Activated CD8-positive, alpha-beta T cell treated with anti-CD3 and anti-CD28 coated beads for 36 hours (primary cell): ENCODE results near the gene EIF5. TPM values are rescaled to one million over a fixed set of nuclear protein-coding genes. Genes with fewer than 3 reads are reported as not detected.
A peak's percentile ranks its signal among the peaks of the same experiment; 100 is the strongest.

Experiments
- ATAC-seq: fragments of 200-7000 bp; cut with Tn5 transposase; one replicate; pipeline ENCODE4 v1.10.0; 2021; ENCODE audit warnings: mild to moderate bottlenecking, moderate library complexity
- CTCF ChIA-PET: fragments of 350-600 bp; sonication (Branson Sonifier 250); formaldehyde crosslinking; loops from one replicate; lab custom pipeline; 2021; ENCODE audit warnings: antibody characterized with exemption; lab: Charles Lee
- POLR2A ChIA-PET: fragments of 350-600 bp; sonication (Branson Sonifier 250); formaldehyde crosslinking; loops from one replicate; lab custom pipeline; 2021; ENCODE audit warnings: antibody characterized with exemption; lab: Charles Lee
- DNase-seq: peaks from one replicate; pipeline ENCODE4 v3.0.0-alpha.2; 2020
- H3K27ac Mint-ChIP-seq: one replicate; pipeline ENCODE4 v1.8.0; 2021; ENCODE audit warnings: mild to moderate bottlenecking, mixed read lengths
- H3K27me3 Mint-ChIP-seq: one replicate; pipeline ENCODE4 v1.8.0; 2021; ENCODE audit warnings: mixed read lengths
- H3K36me3 Mint-ChIP-seq: one replicate; pipeline ENCODE4 v1.8.0; 2021; ENCODE audit warnings: low read depth, mixed read lengths
- H3K4me1 Mint-ChIP-seq: one replicate; pipeline ENCODE4 v1.8.0; 2021; ENCODE audit warnings: low read depth, mixed read lengths
- H3K4me3 Mint-ChIP-seq: one replicate; pipeline ENCODE4 v1.8.0; 2021; ENCODE audit warnings: mild to moderate bottlenecking, moderate library complexity, mixed read lengths
- H3K9me3 Mint-ChIP-seq: one replicate; pipeline ENCODE4 v1.8.0; 2021; ENCODE audit warnings: mixed read lengths
- intact Hi-C: fragments of 100-400 bp; cut with micrococcal nuclease; formaldehyde crosslinking; loops from one replicate; pipeline ENCODE4 v1.10.0; 2022
- total RNA-seq, 2 experiments: library from RNA; stranded (reverse); gene quantifications; one replicate each; pipeline ENCODE4 v1.2.3, GENCODE V29; 2021
- TF ChIP-seq, protein P1 (sequence below): fragments of 200-600 bp; IDR thresholded peaks from one replicate; pipeline ENCODE4 v1.8.0; 2022; ENCODE audit warnings: antibody characterized with exemption, mild to moderate bottlenecking

Gene EIF5
- total RNA-seq, 2 experiments from 2014 or later = 202 to 207 TPM

DNA sequence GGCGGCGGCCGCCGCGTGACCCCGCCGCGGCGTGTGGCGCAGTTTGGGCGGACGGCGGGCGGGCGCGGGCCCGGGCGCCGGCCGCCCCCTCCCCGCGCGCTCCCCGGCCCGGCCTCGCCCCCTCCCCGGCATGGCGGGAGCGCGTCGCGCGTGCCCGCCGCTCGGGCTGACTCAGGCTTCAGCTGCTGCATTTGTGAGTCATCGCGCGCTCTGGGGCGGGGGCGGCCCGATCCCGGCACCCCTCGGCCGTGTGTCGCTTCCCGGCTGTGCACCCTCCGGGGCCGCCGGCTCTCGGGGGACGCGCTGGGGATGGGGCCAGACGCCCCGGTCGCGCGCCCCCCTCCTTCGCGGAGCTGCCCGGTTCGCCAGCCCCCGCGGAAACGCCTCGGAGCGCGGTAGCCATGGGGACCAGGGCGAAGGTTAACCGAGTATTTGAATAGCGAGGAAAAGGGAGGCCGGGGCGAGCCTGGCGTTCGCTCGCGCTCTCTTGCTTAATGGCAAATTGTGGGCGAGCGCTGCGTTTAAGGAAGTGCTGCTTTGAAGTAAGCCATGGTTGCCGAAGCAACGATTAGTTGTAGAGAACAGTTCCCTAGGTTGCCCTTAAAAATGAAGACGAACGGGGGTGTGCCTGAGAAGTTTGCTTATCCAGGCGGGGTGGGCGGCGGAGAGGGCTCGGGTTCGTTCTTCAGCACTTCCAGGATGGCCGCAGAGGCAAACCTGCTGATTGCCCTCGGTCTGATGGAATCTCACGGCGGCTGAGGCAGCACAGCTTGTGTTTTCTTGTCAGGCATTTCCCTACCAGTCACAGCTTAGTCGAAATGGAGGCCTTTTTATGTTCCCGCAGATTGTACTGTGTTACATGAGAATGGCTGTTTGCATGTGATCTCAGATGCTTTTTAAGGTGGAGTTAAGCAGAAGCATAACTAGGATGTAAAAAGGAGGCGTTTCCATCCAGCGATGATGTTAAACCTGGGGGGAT lies 896 bp downstream of the EIF5 start:
- DNase-seq (peak; percentile 90), ATAC-seq (peak; percentile 38)
- TF ChIP-seq, protein P1, sequence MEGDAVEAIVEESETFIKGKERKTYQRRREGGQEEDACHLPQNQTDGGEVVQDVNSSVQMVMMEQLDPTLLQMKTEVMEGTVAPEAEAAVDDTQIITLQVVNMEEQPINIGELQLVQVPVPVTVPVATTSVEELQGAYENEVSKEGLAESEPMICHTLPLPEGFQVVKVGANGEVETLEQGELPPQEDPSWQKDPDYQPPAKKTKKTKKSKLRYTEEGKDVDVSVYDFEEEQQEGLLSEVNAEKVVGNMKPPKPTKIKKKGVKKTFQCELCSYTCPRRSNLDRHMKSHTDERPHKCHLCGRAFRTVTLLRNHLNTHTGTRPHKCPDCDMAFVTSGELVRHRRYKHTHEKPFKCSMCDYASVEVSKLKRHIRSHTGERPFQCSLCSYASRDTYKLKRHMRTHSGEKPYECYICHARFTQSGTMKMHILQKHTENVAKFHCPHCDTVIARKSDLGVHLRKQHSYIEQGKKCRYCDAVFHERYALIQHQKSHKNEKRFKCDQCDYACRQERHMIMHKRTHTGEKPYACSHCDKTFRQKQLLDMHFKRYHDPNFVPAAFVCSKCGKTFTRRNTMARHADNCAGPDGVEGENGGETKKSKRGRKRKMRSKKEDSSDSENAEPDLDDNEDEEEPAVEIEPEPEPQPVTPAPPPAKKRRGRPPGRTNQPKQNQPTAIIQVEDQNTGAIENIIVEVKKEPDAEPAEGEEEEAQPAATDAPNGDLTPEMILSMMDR = no peak
- intact Hi-C loops = loop anchor here (5.0 kb wide), 1 partner anchor 52 kb away; the partner anchor contains the start of gene MARK3
- Mint-ChIP-seq H3K4me1 (peaks cover 64% of the 10 kb centered on the region), H3K9me3 (no peaks in the 10 kb centered on the region), H3K4me3 (peak overlapping the region; percentile 87), H3K36me3 (peaks cover 50% of the 10 kb centered on the region), H3K27me3 (no peaks in the 10 kb centered on the region), H3K27ac (peak overlapping the region; percentile 92)
- POLR2A ChIA-PET = interaction anchor here (1.2 to 7.1 kb wide), 8 partner anchors 11 to 294 kb away, joined by 3 to 95 read pairs (median 5); partner anchors contain the start of genes KLC1 and MARK3
- CTCF ChIA-PET = interaction anchor here (1.4 to 12.5 kb wide), 2 partner anchors 57 to 230 kb away, joined by 5 to 94 read pairs; no protein-coding TSS in a partner anchor

DNA sequence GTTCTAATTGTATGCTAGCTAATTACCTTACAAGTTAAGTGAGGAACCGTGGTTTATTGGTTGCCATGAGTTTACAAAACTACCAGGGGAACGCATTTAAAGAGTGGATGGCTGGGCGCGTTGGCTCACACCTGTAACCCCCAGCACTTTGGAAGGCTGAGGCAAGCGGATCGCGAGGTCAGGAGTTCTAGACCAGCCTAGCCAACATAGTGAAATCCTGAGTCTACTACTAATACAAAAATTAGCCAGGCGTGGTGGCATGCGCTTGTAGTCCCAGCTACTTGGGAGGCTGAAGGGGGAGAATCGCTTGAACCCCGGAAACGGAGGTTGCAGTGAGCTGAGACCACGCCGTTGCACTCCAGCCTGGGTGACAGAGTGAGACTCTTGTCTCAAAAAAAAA lies 2.2 kb downstream of the EIF5 start:
- H3K9me3 Mint-ChIP-seq = no peaks in the 10 kb centered on the region
- CTCF ChIA-PET = interaction anchor here (12.5 kb wide), 1 partner anchor 56 kb away, joined by 94 read pairs; no protein-coding TSS in a partner anchor
- intact Hi-C loops = loop anchor here (5.0 kb wide), 1 partner anchor 51 kb away; the partner anchor contains the start of gene MARK3

GRCh38 chr14:103337794-103338193 lies 3.8 kb downstream of the EIF5 start:
- Mint-ChIP-seq H3K4me1 (peaks cover 62% of the 10 kb centered on the region), H3K36me3 (peaks cover 77% of the 10 kb centered on the region), H3K9me3 (no peaks in the 10 kb centered on the region), H3K4me3 (no peak overlapping the region), H3K27ac (peak overlapping the region; percentile 87), H3K27me3 (no peaks in the 10 kb centered on the region)
- ATAC-seq (no peak), DNase-seq (no peak)
- TF ChIP-seq, protein P1 = no peak
- ChIA-PET POLR2A (interaction anchor here (0.9 to 7.1 kb wide), 4 partner anchors 8 to 90 kb away, joined by 3 to 95 read pairs (median 4); no protein-coding TSS in a partner anchor), CTCF (interaction anchor here (12.5 kb wide), 1 partner anchor 54 kb away, joined by 94 read pairs; no protein-coding TSS in a partner anchor)
- intact Hi-C loops = loop anchor here (5.0 kb wide), 1 partner anchor 50 kb away; the partner anchor contains the start of gene MARK3

More for the DNA sequence above, 2.2 kb downstream of the EIF5 start:
- H3K4me3 Mint-ChIP-seq = peak overlapping the region; percentile 87
- H3K4me1 Mint-ChIP-seq = peaks cover 70% of the 10 kb centered on the region
- H3K27me3 Mint-ChIP-seq = no peaks in the 10 kb centered on the region
- DNase-seq = no peak
- H3K36me3 Mint-ChIP-seq = peaks cover 61% of the 10 kb centered on the region
- POLR2A ChIA-PET = interaction anchor here (1.2 to 7.1 kb wide), 6 partner anchors 10 to 232 kb away, joined by 3 to 95 read pairs (median 4); partner anchors contain the start of gene MARK3
- TF ChIP-seq, protein P1 = no peak
- ATAC-seq = no peak
- peak overlapping the region; percentile 88 for H3K27ac Mint-ChIP-seq

DNA sequence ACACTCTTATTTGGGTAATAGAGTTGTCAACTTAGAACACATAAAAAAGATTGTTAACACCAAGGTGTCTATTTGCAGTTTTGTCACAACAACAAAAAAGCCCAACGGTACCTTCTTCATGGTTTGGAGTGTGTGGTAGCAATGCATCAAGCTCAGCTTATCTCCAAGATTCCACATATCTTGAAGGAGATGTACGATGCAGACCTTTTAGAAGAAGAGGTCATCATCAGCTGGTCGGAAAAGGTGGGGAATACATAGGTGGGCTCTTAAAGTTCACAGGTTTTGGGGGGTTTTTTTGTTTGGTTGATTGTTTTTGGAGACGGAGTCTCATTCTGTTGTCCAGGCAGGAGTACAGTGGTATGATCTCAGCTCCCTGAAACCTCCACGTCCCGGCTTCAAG lies 5.5 kb downstream of the EIF5 start:
- H3K27ac Mint-ChIP-seq = peak overlapping the region; percentile 73
- ChIA-PET CTCF (interaction anchor here (1.2 to 12.5 kb wide), 2 partner anchors 30 to 53 kb away, joined by 3 to 94 read pairs; no protein-coding TSS in a partner anchor), POLR2A (interaction anchor here (1.3 to 1.6 kb wide), 3 partner anchors 19 to 45 kb away, joined by 3 to 4 read pairs (median 4); no protein-coding TSS in a partner anchor)
- ATAC-seq (no peak), DNase-seq (no peak)
- intact Hi-C loops = loop anchor here (5.0 kb wide), 1 partner anchor 48 kb away; the partner anchor contains the start of gene MARK3
- no peak overlapping the region for H3K4me3 Mint-ChIP-seq
- H3K9me3 Mint-ChIP-seq = no peaks in the 10 kb centered on the region
- H3K4me1 Mint-ChIP-seq = peaks cover 60% of the 10 kb centered on the region
- TF ChIP-seq, protein P1 = no peak
- peaks cover 90% of the 10 kb centered on the region for H3K36me3 Mint-ChIP-seq
- H3K27me3 Mint-ChIP-seq = no peaks in the 10 kb centered on the region
